ENCODE measurements around the gene SNX25. TPM values are rescaled to one million over a fixed set of nuclear protein-coding genes. Genes with fewer than 3 reads are reported as not detected.
A peak's percentile ranks its signal among the peaks of the same experiment; 100 is the strongest.

Gene SNX25
- total and polyA plus RNA-seq, 10 of the 15 experiments (the other 5 are each of a cell fraction or from before 2014, with no cell fraction given), result 11.2 to 117 (median 62.8) TPM

GRCh38 chr4:185203486-185204237, 5.7 kb upstream of the SNX25 start, which contains the start of gene CFAP97 (continued):
- TF ChIP-seq EGR1 (IDR thresholded peaks at IDR 0.05; ENCODE audit: borderline replicate concordance in 1 of 2, low read depth in 2 of 2, low read length in 2 of 2) (peak in 1 of 2 experiments; percentile 82; a peak in 2 of 3 replicates), STAT1 (conservative IDR thresholded peaks at IDR 0.05) (no peak)

- intact Hi-C loops (cut with micrococcal nuclease; ENCODE audit: unreplicated experiment) (no loop called here), in situ Hi-C loops (cut with MboI) (no loop called here)
- ChIA-PET CTCF (interaction anchor here (0.9 to 1.7 kb wide), 6 partner anchors 9 to 394 kb away, joined by 3 to 5 read pairs (median 4); no protein-coding TSS in a partner anchor), RAD21 (ENCODE audit: unreplicated experiment) (interaction anchor here (0.9 to 2.1 kb wide), 5 partner anchors 8 to 191 kb away, joined by 3 to 6 read pairs (median 4); partner anchors contain the start of gene LRP2BP), SMC1A (ENCODE audit: uncharacterized antibody, unreplicated experiment) (interaction anchor here (0.8 to 1.4 kb wide), 6 partner anchors 8 to 201 kb away, joined by 3 to 5 read pairs (median 4); no protein-coding TSS in a partner anchor), POLR2A (interaction anchor here (0.6 to 1.0 kb wide), 8 partner anchors 10 to 618 kb away, joined by 3 to 6 read pairs (median 3); partner anchors contain the start of gene LRP2BP)
- DNase-seq (ENCODE audit: low read depth, low spot score), result no peak
- no peaks in the 10 kb centered on the region for H3K27me3 ChIP-seq (replicated peaks in 1 of 2; ENCODE audit: control insufficient read depth in 2 of 2, insufficient read depth in 2 of 2, low read length in 1 of 2)
- peak overlapping the region; percentile 75 for H2AFZ ChIP-seq (ENCODE audit: control insufficient read depth, low read depth, low read length)
- H3K9me3 ChIP-seq (replicated peaks; ENCODE audit: control insufficient read depth, insufficient read depth, low read length), result no peaks in the 10 kb centered on the region
- H3K27ac ChIP-seq (ENCODE audit: control insufficient read depth, insufficient read depth), result peak overlapping the region; percentile 86
- no peak for FAIRE-seq
- H3K79me2 ChIP-seq (ENCODE audit: control insufficient read depth, insufficient read depth, low read length), result peaks cover 65% of the 10 kb centered on the region
- ATAC-seq, result no peak
- H4K20me1 ChIP-seq (ENCODE audit: control insufficient read depth, insufficient read depth), result no peaks in the 10 kb centered on the region
- peak overlapping the region; percentile 69 for H3K4me2 ChIP-seq (ENCODE audit: control insufficient read depth, insufficient read depth)
- H3K4me3 ChIP-seq, result peak overlapping the region; percentile 61
- peaks cover 26% of the 10 kb centered on the region for H3K4me1 ChIP-seq (ENCODE audit: control insufficient read depth, insufficient read depth, low read length)
- WGBS (ENCODE audit: insufficient coverage, insufficient replicate concordance, low lambda C conversion rate, missing lambda C conversion rate), result 0% methylated on average over 14 of the region's 14 CpGs
- H3K9ac ChIP-seq (ENCODE audit: control insufficient read depth, insufficient read depth, low read length), result peak overlapping the region; percentile 93
- no peaks in the 10 kb centered on the region for H3K36me3 ChIP-seq (ENCODE audit: control insufficient read depth in 2 of 2, insufficient read depth in 2 of 2, low read length in 1 of 2)
- TSS peak; percentile 66 for BruUV-seq (replicated peaks)
- TF ChIP-seq SPI1 (IDR thresholded peaks at IDR 0.05; ENCODE audit: borderline replicate concordance, insufficient read depth, low read depth, low read length) (peak; percentile 13; the same call in 1 of the 2 replicates), BMI1 (IDR thresholded peaks at IDR 0.05; ENCODE audit: borderline replicate concordance) (peak; percentile 88; the same call in 1 of the 2 replicates), ZZZ3 (IDR thresholded peaks at IDR 0.05; ENCODE audit: control insufficient read depth, insufficient read length, low read depth) (no peak), LARP7 (IDR thresholded peaks at IDR 0.05) (no peak), SIN3A (IDR thresholded peaks at IDR 0.05; ENCODE audit: low read depth, low read length) (peak; percentile 96; the same call in 1 of the 2 replicates), ATF7 (IDR thresholded peaks at IDR 0.05; ENCODE audit: low read depth) (0 out of 2 replicates have a peak, but pooled peaks have one; percentile 20), ATF2 (IDR thresholded peaks at IDR 0.05; ENCODE audit: low read length) (0 out of 2 replicates have a peak, but pooled peaks have one; percentile 32), SUPT20H (IDR thresholded peaks at IDR 0.05; ENCODE audit: borderline replicate concordance, control insufficient read depth, low read depth, low read length) (no peak)
- TF ChIP-seq, protein P1, sequence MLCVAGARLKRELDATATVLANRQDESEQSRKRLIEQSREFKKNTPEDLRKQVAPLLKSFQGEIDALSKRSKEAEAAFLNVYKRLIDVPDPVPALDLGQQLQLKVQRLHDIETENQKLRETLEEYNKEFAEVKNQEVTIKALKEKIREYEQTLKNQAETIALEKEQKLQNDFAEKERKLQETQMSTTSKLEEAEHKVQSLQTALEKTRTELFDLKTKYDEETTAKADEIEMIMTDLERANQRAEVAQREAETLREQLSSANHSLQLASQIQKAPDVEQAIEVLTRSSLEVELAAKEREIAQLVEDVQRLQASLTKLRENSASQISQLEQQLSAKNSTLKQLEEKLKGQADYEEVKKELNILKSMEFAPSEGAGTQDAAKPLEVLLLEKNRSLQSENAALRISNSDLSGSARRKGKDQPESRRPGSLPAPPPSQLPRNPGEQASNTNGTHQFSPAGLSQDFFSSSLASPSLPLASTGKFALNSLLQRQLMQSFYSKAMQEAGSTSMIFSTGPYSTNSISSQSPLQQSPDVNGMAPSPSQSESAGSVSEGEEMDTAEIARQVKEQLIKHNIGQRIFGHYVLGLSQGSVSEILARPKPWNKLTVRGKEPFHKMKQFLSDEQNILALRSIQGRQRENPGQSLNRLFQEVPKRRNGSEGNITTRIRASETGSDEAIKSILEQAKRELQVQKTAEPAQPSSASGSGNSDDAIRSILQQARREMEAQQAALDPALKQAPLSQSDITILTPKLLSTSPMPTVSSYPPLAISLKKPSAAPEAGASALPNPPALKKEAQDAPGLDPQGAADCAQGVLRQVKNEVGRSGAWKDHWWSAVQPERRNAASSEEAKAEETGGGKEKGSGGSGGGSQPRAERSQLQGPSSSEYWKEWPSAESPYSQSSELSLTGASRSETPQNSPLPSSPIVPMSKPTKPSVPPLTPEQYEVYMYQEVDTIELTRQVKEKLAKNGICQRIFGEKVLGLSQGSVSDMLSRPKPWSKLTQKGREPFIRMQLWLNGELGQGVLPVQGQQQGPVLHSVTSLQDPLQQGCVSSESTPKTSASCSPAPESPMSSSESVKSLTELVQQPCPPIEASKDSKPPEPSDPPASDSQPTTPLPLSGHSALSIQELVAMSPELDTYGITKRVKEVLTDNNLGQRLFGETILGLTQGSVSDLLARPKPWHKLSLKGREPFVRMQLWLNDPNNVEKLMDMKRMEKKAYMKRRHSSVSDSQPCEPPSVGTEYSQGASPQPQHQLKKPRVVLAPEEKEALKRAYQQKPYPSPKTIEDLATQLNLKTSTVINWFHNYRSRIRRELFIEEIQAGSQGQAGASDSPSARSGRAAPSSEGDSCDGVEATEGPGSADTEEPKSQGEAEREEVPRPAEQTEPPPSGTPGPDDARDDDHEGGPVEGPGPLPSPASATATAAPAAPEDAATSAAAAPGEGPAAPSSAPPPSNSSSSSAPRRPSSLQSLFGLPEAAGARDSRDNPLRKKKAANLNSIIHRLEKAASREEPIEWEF (IDR thresholded peaks at IDR 0.05; ENCODE audit: insufficient replicate concordance, low read depth, low read length), result no peak
These were observed 5.0 kb upstream of the SNX25 start for GRCh38 chr4:185204238-185204910.
